Astrocyte of the hippocampus (primary cell): ENCODE measurements around the gene ITGA11.
A peak's percentile ranks its signal among the peaks of the same experiment; 100 is the strongest.

Experiments
- DNase-seq: peaks from one replicate; pipeline ENCODE4 v3.0.0; 2011; ENCODE audit warnings: low read depth, low spot score

ITGA11 gene

GRCh38 chr15:68271854-68272471 lies 160.0 kb downstream of the ITGA11 start:
- peak; percentile 71 for DNase-seq

DNA sequence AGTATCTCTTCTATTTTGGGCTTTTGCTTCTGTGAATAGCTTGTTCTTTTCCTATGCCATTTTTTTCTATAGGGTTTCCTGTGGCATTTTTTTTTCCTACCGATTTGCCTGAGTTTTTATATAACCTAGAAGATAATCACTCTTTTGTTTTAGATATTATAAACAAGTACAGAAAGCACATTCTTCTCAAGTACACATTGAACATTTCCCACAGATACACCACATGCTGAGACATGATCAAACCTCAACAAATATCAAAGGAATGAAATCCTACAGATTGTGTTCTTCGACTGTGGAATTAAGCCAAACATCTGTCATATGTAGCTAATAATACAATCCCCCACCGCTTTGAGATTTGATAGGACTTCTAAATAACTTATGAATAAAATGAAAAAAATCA lies 163.6 kb downstream of the ITGA11 start:
- no peak for DNase-seq

GRCh38 chr15:68265674-68266073 lies 166.3 kb downstream of the ITGA11 start:
- DNase-seq = no peak

GRCh38 chr15:68265081-68265480 lies 166.9 kb downstream of the ITGA11 start:
- DNase-seq = no peak

GRCh38 chr15:68264282-68264681 lies 167.7 kb downstream of the ITGA11 start:
- DNase-seq = no peak

DNA sequence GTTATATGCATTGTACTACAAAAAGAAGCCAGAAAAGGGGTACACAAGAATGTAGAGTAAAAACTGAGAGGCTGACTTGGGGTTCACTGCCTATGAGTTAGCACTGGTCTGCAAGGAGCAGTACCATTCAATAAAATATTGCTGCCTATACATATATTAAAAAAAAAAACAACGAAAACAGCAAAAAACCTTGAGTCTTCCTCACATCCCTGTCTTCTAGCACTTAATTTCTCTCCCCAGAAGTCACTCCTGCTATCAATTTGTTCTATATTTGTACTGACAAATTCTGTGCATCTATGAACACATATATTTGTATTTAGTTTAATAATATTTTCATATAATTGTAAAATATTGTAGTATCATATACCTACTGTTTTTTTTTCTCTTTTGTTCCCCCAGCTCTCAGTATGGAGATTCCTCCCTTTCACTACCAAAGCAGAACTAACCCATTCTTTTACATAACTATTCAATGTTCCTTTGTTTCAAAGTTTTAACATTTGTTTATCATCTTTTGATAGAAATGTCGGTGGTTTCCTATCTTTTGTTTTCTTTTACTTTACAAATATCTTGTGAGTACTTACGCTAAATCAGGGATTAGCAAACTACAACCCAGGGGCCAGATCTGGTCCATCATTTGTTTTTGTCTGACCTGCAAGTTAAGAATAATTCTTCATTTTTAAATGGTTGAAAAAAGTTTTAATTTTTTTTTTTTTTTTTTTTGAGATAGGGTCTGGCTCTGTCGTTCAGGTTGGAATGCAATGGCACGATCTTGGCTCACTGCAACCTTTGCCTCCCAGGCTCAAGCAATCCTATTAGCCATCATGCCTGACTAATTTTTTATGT lies 169.2 kb downstream of the ITGA11 start:
- no peak for DNase-seq

DNA sequence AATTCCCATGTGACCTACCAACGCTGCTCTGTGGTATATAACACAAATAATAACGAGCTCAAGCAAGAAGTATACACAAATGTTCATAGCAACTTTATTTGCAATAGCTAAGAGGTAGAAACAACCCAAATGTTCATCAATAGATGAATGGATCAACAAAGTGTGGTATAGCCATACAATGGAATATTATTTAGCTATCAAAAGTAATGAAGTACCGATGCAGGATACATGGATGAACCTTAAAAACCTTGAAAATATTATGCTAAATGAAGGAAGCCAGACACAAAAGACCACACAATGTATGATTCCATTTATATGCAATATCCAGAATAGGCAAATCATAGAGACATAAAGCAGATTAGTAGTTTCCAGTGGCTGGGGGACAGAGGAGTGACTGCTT lies 170.0 kb downstream of the ITGA11 start:
- DNase-seq = no peak

- DNase-seq = no peak
Observed at GRCh38 chr15:68261241-68261640, 170.7 kb downstream of the ITGA11 start.

DNA sequence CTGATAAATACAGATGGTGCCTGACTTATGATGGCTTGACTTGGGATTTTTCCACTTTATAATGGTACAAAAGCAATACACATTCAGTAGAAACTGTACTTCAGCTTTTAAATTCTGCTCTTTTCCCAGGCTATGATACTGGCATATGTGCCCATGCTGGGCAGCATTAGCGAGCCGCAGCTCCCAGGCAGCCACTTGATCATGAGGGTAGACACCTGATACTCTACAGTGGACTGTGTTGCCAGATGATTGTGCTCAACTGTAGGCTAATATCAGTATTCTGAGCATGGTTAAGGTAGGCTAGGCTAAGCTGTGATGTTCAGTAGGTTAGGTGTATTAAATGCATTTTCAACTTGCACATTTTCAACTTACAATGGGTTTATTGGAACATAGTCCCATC lies 172.1 kb downstream of the ITGA11 start:
- DNase-seq = no peak

DNA sequence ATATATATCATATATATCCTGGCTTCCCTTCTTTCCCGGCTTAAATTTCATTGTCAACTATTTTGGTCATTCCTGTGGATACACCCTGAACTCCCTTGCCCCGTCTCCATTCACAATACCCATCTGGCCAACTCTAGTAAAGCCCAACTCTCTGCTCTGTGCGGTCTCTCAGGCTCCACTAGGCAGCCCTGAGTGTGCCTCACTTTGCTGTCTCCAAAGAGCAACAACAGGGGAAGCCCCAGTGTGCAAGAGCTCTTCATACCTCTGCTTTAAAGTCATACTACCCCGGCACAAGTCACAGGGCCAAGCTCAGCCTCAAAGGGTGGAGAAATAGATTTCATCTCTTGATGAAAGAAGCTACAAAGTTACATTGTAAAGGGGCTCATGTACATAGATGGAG lies 173.3 kb downstream of the ITGA11 start:
- DNase-seq = no peak

DNA sequence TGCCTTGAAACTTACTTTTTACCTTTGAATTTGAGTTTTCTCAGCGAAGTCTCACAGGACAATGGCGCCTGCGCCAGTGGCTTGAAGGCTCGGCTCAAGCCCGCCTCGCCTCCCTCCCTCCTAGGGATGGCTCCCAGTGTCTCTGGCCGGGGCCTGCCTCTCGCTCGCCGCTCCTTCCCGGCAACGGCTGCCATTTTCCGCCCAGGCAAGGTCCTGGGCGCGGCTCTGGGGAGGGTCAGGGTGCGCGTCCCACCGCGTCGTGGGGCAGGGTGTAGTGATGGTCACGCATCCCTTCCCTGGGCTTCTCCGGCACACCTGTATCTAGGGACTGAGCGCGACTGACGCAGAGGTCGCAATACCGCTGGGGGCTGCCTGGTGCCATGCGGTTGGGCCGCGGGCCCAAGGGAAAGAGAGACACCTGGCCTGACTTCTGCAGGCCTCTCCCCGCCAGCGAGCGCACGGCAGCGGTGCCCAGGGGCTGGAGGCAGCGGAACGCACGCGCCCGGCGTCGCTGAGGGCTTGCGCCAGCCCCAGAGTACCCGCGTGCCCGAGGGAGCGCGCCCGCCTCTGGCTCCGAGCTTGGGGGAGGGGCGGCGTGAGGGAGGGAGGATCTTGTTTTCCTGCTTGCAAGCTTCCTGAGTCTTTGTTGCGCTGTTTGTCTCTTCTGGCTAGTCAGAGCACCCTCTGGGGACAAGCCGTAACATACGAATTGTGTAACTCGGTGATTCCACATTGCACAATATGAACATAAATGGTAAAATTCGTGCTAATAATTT lies 175.1 kb downstream of the ITGA11 start:
- peak; percentile 87 for DNase-seq

- peak; percentile 79 for DNase-seq
Observed at GRCh38 chr15:68252925-68253534, 178.9 kb downstream of the ITGA11 start.

DNA sequence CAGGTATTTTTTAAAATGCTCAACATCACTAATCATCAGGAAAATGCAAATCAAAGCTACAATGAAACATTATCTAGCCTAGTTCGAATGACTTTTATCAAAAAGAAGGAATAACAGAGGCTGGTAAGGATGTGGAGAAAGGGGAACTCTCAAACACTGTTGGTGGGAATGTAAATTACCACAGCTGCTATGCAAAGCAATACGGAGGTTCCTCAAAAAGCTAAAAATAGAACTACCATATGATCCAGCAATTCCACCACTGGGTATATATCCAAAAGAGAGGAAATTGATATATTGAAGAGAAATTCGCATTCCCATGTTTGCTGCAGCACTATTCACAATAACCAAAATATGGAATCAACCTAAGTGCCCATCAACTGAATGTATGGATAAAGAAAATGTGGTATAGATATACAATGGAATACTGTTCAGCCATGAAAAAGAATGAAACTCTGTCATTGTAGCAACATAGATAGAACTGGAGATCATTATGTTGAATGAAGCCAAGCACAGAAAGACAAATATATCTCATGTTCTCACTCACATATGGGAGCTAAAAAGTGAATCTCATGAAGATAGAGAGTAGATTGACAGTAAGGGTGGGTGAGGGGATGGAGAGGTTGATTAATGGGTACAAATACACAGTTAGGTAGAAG lies 182.8 kb downstream of the ITGA11 start:
- no peak for DNase-seq
